ENCODE data around the gene FOXP1.

FOXP1 gene

DNA sequence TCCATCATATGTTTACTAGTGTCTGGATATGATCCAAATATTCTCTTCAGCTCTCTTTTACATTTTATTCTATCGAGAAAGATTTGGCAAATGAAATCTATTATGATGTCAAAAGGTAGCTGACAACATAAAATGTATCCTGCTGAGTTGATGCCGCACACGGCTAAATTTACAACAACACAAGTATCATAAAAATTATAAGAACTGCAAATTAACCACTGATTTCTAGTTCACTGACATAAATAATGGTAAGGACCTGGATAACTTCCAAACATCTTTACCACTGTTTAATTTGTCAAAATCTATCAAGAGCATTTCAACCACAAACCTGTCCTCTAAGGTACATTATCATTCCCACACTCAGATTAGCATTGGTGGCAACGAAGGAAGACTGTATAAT, 244.5 kb downstream of the FOXP1 start:
- TF ChIP-seq ESRRG (CRISPR knock-in tag; IDR thresholded peaks at IDR 0.05) = no peak
- no peak for TF ChIP-seq RARB (CRISPR knock-in tag; IDR thresholded peaks at IDR 0.05)
- TF ChIP-seq ZFP3 (CRISPR knock-in tag; IDR thresholded peaks at IDR 0.05) = no peak
- TF ChIP-seq PPARA (CRISPR knock-in tag; IDR thresholded peaks at IDR 0.05; ENCODE audit: borderline replicate concordance) = no peak
- TF ChIP-seq ISL1 (CRISPR knock-in tag; IDR thresholded peaks at IDR 0.05) = no peak
- TF ChIP-seq TCF4 (CRISPR knock-in tag; IDR thresholded peaks at IDR 0.05; ENCODE audit: borderline replicate concordance) = no peak
- TF ChIP-seq, protein P1, sequence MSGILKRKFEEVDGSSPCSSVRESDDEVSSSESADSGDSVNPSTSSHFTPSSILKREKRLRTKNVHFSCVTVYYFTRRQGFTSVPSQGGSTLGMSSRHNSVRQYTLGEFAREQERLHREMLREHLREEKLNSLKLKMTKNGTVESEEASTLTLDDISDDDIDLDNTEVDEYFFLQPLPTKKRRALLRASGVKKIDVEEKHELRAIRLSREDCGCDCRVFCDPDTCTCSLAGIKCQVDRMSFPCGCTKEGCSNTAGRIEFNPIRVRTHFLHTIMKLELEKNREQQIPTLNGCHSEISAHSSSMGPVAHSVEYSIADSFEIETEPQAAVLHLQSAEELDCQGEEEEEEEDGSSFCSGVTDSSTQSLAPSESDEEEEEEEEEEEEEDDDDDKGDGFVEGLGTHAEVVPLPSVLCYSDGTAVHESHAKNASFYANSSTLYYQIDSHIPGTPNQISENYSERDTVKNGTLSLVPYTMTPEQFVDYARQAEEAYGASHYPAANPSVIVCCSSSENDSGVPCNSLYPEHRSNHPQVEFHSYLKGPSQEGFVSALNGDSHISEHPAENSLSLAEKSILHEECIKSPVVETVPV (CRISPR knock-in tag; IDR thresholded peaks at IDR 0.05) = no peak
- no peak for TF ChIP-seq OSR1 (CRISPR knock-in tag; IDR thresholded peaks at IDR 0.05)
- no peak for TF ChIP-seq TOX (CRISPR knock-in tag; IDR thresholded peaks at IDR 0.05; ENCODE audit: borderline replicate concordance)
- TF ChIP-seq BACH2 (CRISPR knock-in tag; IDR thresholded peaks at IDR 0.05; ENCODE audit: borderline replicate concordance) = no peak
- TF ChIP-seq ZNF8 (CRISPR knock-in tag; IDR thresholded peaks at IDR 0.05) = no peak
- TF ChIP-seq SNAI2 (CRISPR knock-in tag; IDR thresholded peaks at IDR 0.05) = no peak
- TF ChIP-seq GLIS3 (CRISPR knock-in tag; IDR thresholded peaks at IDR 0.05) = no peak
- no peak for ATAC-seq

DNA sequence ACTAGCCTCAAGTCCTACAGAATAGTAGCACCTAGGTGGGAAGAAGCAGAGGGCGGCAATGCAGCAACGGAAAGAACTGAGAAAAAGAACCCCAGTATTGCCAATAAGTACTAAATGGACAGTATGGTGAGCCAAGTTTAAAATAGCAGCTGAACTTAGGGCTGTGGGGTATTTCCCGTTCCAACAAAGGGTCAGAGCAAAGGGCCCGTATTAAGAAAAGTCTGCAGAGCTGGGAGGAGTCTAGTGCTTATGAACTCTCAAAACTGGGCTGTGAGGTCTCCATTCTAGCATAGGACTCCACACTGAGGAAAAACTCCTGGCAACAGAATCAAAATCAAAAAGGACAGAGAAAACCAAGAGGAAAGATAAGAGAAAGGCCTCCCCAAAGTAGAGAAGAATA, 250.7 kb downstream of the FOXP1 start:
- TF ChIP-seq, protein P2, sequence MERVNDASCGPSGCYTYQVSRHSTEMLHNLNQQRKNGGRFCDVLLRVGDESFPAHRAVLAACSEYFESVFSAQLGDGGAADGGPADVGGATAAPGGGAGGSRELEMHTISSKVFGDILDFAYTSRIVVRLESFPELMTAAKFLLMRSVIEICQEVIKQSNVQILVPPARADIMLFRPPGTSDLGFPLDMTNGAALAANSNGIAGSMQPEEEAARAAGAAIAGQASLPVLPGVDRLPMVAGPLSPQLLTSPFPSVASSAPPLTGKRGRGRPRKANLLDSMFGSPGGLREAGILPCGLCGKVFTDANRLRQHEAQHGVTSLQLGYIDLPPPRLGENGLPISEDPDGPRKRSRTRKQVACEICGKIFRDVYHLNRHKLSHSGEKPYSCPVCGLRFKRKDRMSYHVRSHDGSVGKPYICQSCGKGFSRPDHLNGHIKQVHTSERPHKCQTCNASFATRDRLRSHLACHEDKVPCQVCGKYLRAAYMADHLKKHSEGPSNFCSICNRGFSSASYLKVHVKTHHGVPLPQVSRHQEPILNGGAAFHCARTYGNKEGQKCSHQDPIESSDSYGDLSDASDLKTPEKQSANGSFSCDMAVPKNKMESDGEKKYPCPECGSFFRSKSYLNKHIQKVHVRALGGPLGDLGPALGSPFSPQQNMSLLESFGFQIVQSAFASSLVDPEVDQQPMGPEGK (CRISPR knock-in tag; IDR thresholded peaks at IDR 0.05; ENCODE audit: borderline replicate concordance) = no peak
- TF ChIP-seq ISL1 (CRISPR knock-in tag; IDR thresholded peaks at IDR 0.05) (no peak), ARNTL (CRISPR knock-in tag; IDR thresholded peaks at IDR 0.05; ENCODE audit: borderline replicate concordance, low read depth) (no peak), ZNF70 (CRISPR knock-in tag; IDR thresholded peaks at IDR 0.05) (no peak), ESRRG (CRISPR knock-in tag; IDR thresholded peaks at IDR 0.05) (no peak), SNAI2 (CRISPR knock-in tag; IDR thresholded peaks at IDR 0.05) (no peak), TCF4 (CRISPR knock-in tag; IDR thresholded peaks at IDR 0.05; ENCODE audit: borderline replicate concordance) (no peak), CSDC2 (CRISPR knock-in tag; IDR thresholded peaks at IDR 0.05) (no peak), ZNF565 (CRISPR knock-in tag; conservative IDR thresholded peaks at IDR 0.05; ENCODE audit: low read depth) (no peak), OSR1 (CRISPR knock-in tag; IDR thresholded peaks at IDR 0.05) (no peak)
- no peak for ATAC-seq

DNA sequence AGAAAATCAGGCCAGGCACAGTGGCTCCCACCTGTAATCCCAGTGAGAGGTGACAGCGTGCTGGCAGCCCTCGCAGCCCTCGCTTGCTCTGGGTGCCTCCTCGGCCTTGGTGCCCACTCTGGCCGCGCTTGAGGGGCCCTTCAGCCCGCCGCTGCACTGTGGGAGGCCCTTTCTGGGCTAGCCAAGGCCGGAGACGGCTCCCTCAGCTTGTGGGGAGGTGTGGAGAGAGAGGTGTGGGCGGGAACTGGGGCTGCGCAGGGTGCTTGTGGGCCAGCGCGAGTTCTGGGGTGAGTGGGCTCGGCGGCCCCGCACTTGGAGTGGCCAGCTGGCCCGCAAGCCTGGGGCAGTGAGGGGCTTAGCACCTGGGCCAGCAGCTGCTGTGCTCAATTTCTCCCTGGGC, 252.6 kb downstream of the FOXP1 start:
- ATAC-seq = no peak
- TF ChIP-seq, protein P3, sequence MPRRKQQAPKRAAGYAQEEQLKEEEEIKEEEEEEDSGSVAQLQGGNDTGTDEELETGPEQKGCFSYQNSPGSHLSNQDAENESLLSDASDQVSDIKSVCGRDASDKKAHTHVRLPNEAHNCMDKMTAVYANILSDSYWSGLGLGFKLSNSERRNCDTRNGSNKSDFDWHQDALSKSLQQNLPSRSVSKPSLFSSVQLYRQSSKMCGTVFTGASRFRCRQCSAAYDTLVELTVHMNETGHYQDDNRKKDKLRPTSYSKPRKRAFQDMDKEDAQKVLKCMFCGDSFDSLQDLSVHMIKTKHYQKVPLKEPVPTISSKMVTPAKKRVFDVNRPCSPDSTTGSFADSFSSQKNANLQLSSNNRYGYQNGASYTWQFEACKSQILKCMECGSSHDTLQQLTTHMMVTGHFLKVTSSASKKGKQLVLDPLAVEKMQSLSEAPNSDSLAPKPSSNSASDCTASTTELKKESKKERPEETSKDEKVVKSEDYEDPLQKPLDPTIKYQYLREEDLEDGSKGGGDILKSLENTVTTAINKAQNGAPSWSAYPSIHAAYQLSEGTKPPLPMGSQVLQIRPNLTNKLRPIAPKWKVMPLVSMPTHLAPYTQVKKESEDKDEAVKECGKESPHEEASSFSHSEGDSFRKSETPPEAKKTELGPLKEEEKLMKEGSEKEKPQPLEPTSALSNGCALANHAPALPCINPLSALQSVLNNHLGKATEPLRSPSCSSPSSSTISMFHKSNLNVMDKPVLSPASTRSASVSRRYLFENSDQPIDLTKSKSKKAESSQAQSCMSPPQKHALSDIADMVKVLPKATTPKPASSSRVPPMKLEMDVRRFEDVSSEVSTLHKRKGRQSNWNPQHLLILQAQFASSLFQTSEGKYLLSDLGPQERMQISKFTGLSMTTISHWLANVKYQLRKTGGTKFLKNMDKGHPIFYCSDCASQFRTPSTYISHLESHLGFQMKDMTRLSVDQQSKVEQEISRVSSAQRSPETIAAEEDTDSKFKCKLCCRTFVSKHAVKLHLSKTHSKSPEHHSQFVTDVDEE (CRISPR knock-in tag; IDR thresholded peaks at IDR 0.05) = no peak
- no peak for TF ChIP-seq OSR1 (CRISPR knock-in tag; IDR thresholded peaks at IDR 0.05)
- TF ChIP-seq, protein P1 (CRISPR knock-in tag; IDR thresholded peaks at IDR 0.05) = no peak
- TF ChIP-seq RARB (CRISPR knock-in tag; IDR thresholded peaks at IDR 0.05) = no peak
- TF ChIP-seq, protein P4, sequence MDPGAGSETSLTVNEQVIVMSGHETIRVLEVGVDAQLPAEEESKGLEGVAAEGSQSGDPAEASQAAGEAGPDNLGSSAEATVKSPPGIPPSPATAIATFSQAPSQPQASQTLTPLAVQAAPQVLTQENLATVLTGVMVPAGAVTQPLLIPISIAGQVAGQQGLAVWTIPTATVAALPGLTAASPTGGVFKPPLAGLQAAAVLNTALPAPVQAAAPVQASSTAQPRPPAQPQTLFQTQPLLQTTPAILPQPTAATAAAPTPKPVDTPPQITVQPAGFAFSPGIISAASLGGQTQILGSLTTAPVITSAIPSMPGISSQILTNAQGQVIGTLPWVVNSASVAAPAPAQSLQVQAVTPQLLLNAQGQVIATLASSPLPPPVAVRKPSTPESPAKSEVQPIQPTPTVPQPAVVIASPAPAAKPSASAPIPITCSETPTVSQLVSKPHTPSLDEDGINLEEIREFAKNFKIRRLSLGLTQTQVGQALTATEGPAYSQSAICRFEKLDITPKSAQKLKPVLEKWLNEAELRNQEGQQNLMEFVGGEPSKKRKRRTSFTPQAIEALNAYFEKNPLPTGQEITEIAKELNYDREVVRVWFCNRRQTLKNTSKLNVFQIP (CRISPR knock-in tag; IDR thresholded peaks at IDR 0.05; ENCODE audit: borderline replicate concordance, low read depth) = no peak
- no peak for TF ChIP-seq ZNF8 (CRISPR knock-in tag; IDR thresholded peaks at IDR 0.05)
- TF ChIP-seq SNAI2 (CRISPR knock-in tag; IDR thresholded peaks at IDR 0.05) = no peak
- no peak for TF ChIP-seq ZFP30 (CRISPR knock-in tag; IDR thresholded peaks at IDR 0.05)
- TF ChIP-seq ARNTL (CRISPR knock-in tag; IDR thresholded peaks at IDR 0.05; ENCODE audit: borderline replicate concordance, low read depth) = no peak
- no peak for TF ChIP-seq TCF4 (CRISPR knock-in tag; IDR thresholded peaks at IDR 0.05; ENCODE audit: borderline replicate concordance)
- TF ChIP-seq TOX (CRISPR knock-in tag; IDR thresholded peaks at IDR 0.05; ENCODE audit: borderline replicate concordance) = no peak

Measured in SK-N-SH treated with all-trans-retinoic acid at 6 μM for 48 hours (cell line).